ENCODE results near the gene VANGL1. TPM values are rescaled to one million over a fixed set of nuclear protein-coding genes. Genes with fewer than 3 reads are reported as not detected.

Gene VANGL1
- total RNA-seq, 2 experiments from 2014 or later: 2.4 to 2.9 TPM

Other genes starting within 250 kb of the VANGL1 start
- not detected for gene CASQ2, start 126.7 kb downstream of the VANGL1 start, total RNA-seq
- gene NHLH2, start 199.2 kb downstream of the VANGL1 start, total RNA-seq: not detected

Data from activated naive CD8-positive, alpha-beta T cell treated with anti-CD3 and anti-CD28 coated beads for 36 hours (primary cell).